GM19397 (cell line): Measurements from ENCODE around the gene ARHGEF4.

ENCODE experiments used
- ATAC-seq: cut with Tn5 transposase; IDR thresholded peaks from one replicate; pipeline ENCODE4 v1.9.1; 2021; ENCODE audit warnings: mild to moderate bottlenecking, moderate library complexity; ENCODE audit not compliant: unreplicated experiment

Gene ARHGEF4

GRCh38 chr2:130915149-130915548, 78.4 kb downstream of the ARHGEF4 start:
- no peak for ATAC-seq

GRCh38 chr2:130915595-130916437, 79.1 kb downstream of the ARHGEF4 start:
- no peak for ATAC-seq

GRCh38 chr2:130916438-130916705, 79.7 kb downstream of the ARHGEF4 start:
- no peak for ATAC-seq

GRCh38 chr2:130917006-130917688, 80.4 kb downstream of the ARHGEF4 start:
- ATAC-seq, result no peak

GRCh38 chr2:130918393-130918792, 81.7 kb downstream of the ARHGEF4 start:
- no peak for ATAC-seq

- ATAC-seq, result no peak
These were observed 83.9 kb downstream of the ARHGEF4 start for GRCh38 chr2:130920415-130921163.

- ATAC-seq, result no peak
These were observed 84.4 kb downstream of the ARHGEF4 start for GRCh38 chr2:130921164-130921476.

- no peak for ATAC-seq
These were observed 85.7 kb downstream of the ARHGEF4 start for GRCh38 chr2:130922417-130922816.

- no peak for ATAC-seq
These were observed 91.7 kb downstream of the ARHGEF4 start for GRCh38 chr2:130928385-130928784.

GRCh38 chr2:130930740-130931659, 94.3 kb downstream of the ARHGEF4 start:
- no peak for ATAC-seq

GRCh38 chr2:130933501-130933900, 96.8 kb downstream of the ARHGEF4 start:
- ATAC-seq, result no peak

GRCh38 chr2:130936451-130936850, 99.7 kb downstream of the ARHGEF4 start:
- no peak for ATAC-seq

- ATAC-seq, result no peak
These were observed 111.3 kb downstream of the ARHGEF4 start for GRCh38 chr2:130947967-130948366.

- no peak for ATAC-seq
These were observed 113.2 kb downstream of the ARHGEF4 start for GRCh38 chr2:130949954-130950353.

- no peak for ATAC-seq
These were observed 114.3 kb downstream of the ARHGEF4 start for GRCh38 chr2:130951018-130951417.

- ATAC-seq, result no peak
These were observed 118.2 kb downstream of the ARHGEF4 start for GRCh38 chr2:130954873-130955272.

- no peak for ATAC-seq
These were observed 121.2 kb downstream of the ARHGEF4 start for GRCh38 chr2:130957915-130958314.

- ATAC-seq, result no peak
These were observed 126.6 kb downstream of the ARHGEF4 start for GRCh38 chr2:130963196-130963848.

GRCh38 chr2:130963849-130964793, 127.4 kb downstream of the ARHGEF4 start:
- no peak for ATAC-seq
